T-helper 2 cell treated with Interferon-gamma antibody and Interleukin-4, amounts not matched to agents 100 ng/mL and 5 ng/mL, for 36 hours (primary cell): ENCODE measurements around the gene MACROD2. TPM values are rescaled to one million over a fixed set of nuclear protein-coding genes. Genes with fewer than 3 reads are reported as not detected.

Experiments
- intact Hi-C: fragments of 100-400 bp; cut with micrococcal nuclease; formaldehyde crosslinking; loops from one replicate; pipeline ENCODE4 v1.15.1; 2023
- total RNA-seq: library from RNA; stranded (reverse); gene quantifications from 2 replicates; pipeline ENCODE4 v1.2.3, GENCODE V29; 2022

The MACROD2 gene
- total RNA-seq, 1 donor from 2014 or later = not detected

DNA sequence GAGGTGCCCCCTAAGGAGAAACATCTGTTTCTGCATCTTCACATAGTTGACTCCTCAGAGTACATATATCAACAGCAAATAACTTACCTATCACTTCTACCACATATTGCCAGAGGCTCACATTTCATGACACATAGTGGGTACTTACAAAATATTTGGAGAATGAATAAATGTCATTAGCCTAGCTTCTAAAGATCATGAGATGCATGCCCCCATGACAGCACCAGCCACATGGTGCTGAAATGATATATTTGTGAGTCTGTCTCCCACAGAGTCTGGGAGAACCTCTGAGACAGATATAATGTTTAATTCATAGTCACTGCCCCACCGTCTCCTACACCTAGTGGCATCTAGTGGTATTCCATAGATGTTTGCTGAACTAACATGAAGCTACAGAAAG, 2022.3 kb downstream of the MACROD2 start:
- intact Hi-C loops = no loop called here

DNA sequence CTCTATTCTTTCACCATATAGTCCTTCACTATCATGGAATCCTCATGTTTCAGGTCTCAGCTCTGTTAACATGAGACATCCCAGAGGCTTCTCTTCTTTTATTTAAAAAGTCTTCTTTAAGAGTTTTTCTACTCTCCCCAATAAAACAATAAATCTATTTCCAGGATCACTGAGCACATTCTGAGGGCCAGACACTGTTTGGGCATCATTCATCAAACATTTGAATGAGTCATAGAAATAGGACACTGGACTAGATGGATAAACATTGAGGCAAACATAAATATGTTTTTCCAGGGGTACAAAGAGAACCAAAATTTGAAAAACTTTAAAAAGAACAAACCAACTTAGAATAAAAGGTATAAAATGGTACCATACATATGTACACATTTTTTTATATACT, 2023.6 kb downstream of the MACROD2 start:
- intact Hi-C loops = no loop called here

DNA sequence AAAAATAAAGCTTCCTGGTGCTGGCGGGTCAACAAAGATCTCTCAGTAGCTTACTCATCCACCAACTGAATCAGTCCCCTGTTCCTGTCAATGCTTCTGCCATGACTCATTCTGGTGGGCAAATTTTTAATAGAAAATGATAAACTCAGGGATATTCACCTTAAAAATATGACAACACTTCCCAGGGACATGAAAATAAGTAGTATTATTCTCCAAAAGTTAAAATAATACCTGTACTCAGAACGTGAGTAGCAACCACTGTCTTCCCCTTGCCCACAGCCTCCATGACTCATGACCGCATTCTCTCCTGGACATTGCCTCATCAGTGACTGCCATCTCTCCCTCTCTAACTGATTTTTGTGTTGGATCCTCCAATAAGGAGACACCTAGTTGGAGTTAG, 2025.7 kb downstream of the MACROD2 start:
- intact Hi-C loops = no loop called here

DNA sequence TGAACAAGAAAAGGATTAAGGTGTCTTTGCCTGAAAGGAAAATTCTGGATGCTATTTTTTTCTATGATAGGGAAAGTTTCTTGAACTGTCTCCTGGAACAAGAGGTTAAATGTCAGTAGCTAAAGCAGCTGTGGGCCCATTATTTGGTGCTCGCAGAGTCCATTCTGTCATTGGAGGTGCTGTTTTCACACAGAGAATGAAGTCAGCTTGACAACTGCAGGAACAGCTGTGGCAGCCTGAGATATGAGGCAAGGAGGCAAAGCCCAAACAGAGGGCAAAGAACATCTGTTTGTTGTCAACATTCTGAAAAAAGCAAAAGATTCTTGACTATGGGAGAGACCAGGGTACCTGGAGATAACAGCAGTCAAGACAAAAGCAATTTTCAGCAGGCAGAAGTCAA, 2029.8 kb downstream of the MACROD2 start:
- intact Hi-C loops = no loop called here

DNA sequence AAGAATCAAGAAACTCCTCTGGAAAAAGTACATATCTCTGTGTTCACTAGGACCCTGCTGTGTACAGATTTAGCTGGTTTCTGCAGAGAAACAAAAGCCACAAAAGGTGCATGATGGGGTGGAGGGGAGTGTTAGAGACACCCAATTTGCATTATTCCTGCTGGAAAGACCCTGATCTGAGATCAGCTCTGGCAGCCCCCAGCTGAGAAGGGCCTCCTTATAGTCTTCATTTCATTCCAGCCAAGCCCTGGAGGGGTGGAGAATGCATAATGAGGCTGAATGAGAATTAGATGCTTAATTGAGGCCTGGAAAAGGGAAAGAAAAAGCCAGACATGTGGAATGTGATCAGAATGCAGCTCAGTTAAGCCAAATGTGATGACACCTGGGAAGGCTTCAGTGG, 2032.4 kb downstream of the MACROD2 start:
- intact Hi-C loops = no loop called here

DNA sequence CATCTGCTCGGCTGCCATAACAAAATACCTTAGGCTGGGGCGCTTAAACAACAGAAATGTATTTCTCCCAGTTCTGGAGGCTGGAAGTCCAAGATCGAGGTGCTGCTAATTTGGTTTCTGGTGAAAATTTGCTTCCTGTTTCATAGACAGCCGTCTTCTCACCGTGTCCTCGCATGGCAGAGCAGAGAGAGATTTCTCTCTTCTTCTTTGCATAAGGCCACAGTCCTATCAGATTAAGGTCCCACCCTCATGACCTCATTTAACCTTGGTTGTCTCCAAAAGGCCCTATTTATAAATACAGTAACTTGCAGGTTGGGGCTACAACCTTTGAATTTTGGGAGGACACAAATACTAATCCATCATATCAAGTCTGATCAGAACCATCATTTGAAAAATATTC, 2033.6 kb downstream of the MACROD2 start:
- intact Hi-C loops = no loop called here

DNA sequence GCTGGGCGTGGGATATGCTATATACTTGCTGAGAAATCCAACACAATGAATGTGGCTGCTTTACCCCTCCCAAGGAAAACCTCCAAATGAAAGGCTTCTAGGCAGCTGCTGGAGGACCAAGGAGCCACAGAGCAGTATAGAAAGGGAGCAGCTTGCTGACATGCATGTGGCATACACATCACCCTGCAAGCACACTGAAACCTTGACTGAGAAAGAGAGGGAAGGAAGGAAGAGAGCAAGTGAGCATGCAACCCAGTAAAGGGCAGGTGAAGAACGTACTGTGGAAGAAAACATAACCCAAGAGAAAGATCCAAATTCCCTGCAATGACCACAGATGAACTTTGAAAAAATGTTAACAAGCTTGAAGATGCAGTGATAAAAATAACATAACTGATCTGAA, 2034.9 kb downstream of the MACROD2 start:
- intact Hi-C loops = no loop called here

DNA sequence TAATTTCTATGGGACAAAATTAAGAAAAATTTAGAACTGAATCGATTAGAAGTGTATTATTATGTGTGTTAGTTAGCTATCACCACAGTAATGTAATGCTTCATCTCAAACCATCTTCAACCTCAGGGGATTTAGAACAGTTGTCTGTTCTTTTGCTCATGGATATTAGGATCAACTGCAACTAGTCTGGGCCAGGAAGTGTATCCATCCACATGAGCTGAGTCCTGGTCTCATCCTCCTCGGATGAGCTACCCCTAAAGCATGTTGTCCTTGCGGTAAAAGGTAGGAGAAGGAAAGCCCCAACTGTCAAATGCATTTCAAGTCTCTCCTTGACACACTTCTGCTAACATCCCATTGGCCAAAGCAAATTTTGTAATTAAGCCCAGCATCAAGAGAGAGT, 2040.3 kb downstream of the MACROD2 start:
- intact Hi-C loops = no loop called here

DNA sequence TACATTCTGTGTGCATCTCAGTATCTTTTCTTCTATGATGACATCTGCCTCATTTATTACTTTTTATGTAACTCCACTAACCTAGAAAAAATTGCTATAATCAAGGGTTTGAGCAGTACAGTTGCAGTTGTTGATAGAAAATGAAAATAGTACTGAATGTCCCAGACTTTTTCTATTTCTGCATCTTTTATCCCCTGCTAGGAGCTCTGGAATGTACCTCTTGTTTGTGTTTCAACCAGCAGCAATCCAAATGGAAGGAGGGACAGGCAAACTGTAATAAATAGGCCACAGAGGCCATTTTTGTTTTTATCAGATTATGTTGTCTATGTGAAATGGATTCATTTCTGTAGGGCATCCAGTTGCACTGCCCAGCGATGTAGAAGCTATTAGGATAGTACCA, 2041.0 kb downstream of the MACROD2 start:
- intact Hi-C loops = no loop called here

DNA sequence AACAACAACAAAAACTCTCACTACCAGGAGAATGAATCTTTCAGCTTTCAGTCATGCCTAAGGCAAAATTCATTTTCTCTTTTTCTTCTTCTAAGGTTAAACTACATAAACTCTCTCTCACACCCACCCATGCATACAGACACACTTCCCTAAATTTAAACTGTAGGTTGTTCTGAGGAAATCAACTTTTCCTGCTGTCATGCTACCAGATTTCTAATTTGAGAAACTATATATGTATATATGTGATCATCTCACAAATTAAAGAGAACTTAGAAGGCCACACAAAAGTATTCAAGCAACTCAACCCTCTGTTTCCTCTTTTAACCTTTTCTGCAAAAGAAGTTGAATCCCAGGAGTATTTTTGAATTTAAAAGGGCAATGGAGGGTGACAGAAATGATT, 2045.4 kb downstream of the MACROD2 start:
- intact Hi-C loops = no loop called here

DNA sequence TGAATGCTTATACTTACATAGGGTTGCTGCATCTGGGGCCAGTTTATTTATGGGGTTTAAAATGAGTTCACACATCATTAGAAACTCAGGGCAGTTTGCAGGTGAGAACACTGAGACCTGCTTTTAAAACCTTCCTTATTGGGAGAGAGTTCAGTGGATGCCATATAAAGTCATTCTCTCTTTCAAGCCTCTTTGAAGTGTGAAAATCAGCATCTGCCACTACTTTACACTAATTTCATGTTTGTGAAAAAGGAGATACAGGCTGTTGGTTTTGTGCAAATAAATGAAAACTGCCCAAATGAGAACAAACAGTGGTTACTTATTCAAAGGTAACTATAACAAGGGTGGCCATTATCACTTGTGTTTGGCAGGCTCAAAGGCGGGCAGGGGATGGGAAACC, 2047.4 kb downstream of the MACROD2 start:
- intact Hi-C loops = no loop called here

DNA sequence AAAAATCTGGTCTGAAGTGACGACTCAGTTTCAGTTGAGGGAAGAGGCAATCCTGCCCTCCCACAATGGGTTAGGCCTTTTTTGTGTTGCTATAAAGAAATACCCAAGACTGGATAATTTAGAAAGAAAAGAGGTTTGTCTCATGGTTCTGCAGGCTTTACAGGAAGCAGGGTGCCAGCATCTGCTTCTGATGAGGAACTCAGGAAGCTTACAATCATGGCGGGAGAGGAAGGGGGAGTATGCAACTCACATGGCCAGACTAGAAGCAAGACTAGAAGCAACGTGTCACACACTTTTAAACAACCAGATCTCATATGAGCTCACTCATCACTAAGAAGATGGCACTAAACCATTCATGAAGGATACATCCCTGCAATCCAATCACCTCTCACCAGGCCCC, 2048.6 kb downstream of the MACROD2 start:
- intact Hi-C loops = no loop called here

DNA sequence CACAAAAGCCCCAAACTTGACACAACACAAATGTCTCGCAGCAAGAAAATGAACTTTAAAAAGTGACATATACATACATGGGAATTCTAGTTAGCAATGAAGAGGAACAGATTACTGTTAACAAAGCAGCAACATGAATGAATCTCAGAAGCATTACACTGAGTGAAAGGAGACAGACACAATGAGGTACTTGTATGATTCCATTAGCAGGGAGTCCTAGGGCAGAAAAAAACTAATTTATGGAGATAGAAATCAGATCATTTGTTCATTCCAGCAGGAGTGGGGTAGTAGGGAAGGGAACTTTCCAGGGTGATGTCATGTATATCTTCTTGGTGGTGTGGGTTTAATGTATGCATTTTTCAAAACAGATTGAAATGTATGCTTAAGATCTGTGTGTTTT, 2053.6 kb downstream of the MACROD2 start:
- intact Hi-C loops = no loop called here

DNA sequence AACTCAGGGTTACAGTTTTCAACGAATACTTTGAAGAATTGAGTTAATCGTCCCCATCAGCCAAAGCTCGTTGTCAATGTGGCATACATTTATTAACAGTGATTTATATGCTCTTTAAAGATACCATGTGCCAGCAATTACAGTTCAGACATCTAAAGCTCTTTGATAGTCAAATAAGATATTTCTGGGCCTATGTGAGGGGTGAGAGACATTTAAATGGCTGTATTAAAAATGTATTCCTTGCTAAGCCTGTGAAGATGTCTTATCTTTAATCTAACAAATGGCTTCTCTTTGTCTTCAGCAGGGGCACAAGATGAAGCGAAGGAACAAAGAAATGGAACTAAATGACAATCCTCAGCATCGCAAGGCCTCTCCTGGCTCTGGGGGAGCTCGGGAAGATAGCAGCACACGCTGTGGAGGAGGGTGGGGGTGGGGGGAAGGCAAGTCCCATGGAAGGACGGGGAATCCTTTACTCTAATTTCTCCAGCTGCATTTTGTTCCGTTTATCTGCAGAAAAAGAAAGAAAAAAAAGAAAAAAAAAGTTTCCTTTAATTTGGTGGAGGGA, 2054.3 kb downstream of the MACROD2 start:
- intact Hi-C loops = no loop called here

DNA sequence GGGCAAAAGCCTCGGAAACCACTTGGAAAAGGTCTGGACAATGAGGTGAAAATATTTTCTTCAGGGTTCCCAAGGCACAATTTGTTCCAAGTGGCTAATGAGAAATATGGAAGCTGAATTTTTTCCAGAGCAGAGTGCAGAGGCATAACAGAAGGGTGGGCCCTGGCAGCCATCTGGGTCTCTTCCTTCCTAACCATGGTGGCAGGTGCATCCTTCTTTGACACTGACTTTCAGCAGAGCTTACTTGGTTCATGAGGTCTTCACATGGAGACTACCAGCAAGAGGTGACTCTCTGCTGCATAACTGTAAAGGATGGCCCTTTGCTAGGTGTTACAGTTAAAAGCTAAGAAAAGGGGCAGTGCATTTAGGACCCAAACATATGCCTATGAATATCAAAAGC, 2055.1 kb downstream of the MACROD2 start:
- intact Hi-C loops = no loop called here

DNA sequence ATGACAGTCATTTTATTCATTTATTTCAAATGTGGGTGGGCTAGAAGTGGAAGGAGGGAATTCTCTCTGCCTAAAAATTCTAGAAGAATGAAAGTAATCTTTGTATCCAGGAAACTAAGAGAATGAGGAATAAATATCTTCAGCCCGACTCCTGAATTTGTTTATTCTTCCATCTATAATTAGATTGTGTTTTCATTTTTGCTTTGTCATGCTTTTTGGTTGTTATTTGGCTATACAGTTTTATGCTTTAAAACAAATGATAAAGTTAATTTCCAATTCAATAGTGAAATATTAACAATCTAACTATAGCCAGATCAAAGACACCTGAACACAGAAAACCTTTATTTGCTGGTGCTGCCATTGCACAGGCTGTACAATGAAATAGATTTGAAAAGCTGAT, 2056.7 kb downstream of the MACROD2 start:
- intact Hi-C loops = no loop called here

DNA sequence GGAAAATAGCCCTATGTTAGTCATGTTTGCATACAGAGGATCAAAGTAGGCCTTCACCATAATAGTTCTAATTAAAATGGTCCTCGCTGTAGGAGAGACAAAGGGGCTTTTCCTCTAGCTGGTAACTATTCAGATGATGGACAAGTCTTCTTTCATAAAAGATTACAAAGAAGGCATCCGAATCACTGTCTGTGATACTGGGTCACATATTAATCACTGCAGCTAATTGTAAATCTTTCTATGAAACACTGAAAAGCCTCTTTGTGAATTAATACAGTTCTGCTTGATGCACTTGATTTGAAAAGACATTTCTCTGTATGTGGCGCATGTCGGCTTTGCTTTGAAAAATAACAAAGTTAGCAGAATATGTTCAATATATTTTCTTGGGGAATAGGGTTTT, 2057.1 kb downstream of the MACROD2 start:
- intact Hi-C loops = no loop called here

DNA sequence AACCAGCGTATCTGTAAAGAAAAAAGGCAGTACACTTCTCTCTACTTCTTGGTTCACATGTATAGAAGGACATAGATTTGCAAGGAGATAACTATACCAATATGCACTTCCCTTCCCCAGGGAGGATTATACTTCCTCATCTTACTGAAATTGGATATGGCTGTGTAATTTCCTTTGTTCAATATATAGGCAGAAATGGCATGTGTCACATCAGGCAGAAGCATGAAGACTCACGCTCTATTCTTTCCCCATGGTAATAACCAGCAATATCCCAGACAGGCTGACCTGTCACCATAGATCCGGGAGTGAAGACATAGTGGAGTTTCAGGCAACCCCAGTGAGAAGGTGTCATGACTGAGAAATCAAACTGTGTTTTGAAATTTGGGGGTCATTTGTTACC, 2059.7 kb downstream of the MACROD2 start:
- intact Hi-C loops = no loop called here

DNA sequence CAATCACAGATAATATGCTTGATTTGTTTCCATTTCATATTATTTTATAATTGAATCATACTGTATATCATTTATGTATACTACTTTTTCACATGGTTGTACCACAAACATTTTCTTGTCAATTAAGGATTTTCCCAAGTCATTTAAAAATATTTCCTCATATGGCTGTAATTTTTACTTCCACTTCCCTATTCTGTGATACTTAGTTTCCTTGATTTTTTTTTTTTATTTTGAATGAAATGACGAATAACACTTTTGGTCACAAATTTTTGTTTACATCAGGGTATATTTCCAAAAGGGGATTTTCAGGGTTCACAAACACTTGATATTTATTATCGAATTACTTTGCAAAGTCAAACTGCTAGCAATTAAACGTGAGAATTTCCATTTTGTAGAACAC, 2062.3 kb downstream of the MACROD2 start:
- intact Hi-C loops = no loop called here

DNA sequence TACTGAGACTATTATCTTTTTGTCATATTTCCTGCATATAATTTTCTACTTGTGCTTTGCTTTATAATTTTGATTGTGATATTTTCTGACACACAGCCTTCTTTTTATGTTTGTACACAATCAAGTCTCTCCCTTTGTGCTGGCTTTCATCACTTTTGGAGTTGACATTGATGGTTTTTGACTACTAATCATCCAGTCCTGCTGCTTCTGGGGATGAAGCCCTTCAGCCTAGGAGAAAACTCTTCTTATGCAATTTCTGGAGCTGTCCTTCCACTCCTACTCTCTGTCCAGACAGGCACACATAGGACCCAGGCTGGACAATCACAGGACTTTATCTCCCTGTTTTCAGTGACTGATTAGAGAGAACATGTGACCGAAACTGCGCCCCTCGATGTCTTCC, 2063.0 kb downstream of the MACROD2 start:
- intact Hi-C loops = no loop called here

DNA sequence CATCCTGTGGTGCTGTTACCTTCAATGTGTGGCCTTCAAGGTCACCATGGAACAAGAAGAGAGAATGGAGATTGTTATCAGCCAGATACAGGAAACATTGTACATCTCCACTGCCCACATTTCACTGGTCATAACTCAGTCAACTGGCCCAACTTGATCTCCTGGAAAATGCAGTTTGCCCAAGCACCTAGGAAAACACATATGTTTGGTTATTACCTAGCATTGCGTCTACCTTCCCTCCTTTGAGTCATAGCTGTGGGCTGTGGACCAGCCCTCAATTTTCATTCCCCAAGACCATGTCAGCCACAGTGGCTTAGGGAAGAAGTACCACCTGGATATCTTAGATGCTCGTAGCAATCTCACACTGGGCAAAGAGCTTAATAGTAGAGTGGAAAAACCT, 2064.5 kb downstream of the MACROD2 start:
- intact Hi-C loops = no loop called here

DNA sequence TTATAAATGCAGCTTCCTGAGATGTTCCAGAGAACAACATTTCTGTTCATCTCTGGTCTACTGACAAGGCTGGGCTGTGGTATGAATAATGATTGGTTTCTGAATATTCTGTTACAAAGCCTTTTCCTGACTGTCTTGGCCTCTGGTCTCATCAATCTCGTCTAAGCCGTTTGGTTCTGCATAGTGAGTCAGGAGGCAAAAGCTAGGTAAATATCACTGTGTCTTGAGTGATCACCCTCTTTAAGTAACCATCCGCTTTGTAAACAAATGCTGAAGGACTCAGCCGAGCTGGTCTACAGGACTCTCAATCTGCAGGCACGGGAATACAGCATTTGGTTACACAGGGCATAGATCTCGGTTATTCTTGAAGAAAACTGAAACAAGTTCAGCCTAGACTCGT, 2066.0 kb downstream of the MACROD2 start:
- intact Hi-C loops = no loop called here

DNA sequence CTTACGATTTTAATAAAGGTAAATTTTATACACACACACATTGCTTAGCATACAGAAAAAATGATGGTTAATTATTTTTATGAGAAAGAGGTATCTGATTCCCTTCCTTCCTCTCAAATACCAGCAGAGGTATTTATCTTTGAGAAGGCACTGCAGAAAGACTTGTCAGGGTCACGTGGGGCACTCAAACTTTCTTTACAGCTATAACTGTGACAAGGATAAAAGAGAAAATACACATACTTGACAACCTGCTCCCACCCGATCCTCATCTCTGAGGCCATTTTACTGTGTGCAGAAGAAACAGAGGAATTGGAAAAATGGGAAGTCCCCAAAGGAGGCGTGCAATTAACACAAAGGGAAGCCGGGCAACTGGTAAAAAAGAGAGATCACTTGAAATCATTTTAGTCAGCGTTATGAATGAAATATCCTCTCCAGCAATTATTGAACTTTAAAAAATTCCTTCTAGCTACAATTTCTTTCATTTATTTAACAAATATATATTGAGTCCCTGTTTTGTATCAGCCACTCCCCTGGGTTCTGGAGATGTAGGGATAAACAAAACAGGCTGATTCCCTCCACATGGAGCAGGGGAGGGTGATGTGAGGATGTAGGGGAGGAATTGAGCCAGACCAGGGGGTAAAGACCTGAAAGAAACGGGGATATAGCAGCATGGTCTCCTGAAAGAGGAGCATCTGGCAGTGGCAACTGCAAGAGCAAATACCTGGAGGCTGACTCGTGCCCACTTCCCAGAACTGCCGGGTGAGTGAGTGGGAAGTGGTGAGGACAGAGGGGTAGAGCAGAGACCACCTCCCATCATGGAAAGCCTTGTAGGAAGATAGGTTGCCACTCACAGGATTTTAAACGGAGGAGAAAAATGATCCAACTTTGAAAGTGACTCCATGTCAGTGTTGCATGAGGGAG, 2067.6 kb downstream of the MACROD2 start:
- intact Hi-C loops = no loop called here
